OCI-LY1 (cell line): ENCODE results near the gene OXSR1.

Experiments used
- CTCF ChIP-seq: fragments of 200-600 bp; sonication (generic), shearing (Covaris generic); IDR thresholded peaks from 2 replicates; pipeline ENCODE4 v1.5.1; 2017; ENCODE audit warnings: mild to moderate bottlenecking, antibody characterized with exemption, low read length, moderate library complexity, mixed read lengths
- EZH2 ChIP-seq: fragments of 200-600 bp; sonication (generic), shearing (Covaris generic); IDR thresholded peaks from 2 replicates; pipeline ENCODE4 v1.8.0; 2017; ENCODE audit warnings: borderline replicate concordance, mixed run types, mild to moderate bottlenecking, antibody characterized with exemption, low read length, moderate library complexity, mixed read lengths

- no peak for TF ChIP-seq CTCF
- no peak for TF ChIP-seq EZH2
Measured at GRCh38 chr3:38141952-38142273, 23.4 kb upstream of the OXSR1 start.
